ENCODE results near the gene C20orf144. TPM values are rescaled to one million over a fixed set of nuclear protein-coding genes. Genes with fewer than 3 reads are reported as not detected.

Gene C20orf144
- total and polyA plus RNA-seq, 9 of the 15 experiments (the other 6 are each of a cell fraction or from before 2014, with no cell fraction given): 0.04 to 0.23 (median 0.11) TPM; not detected in 2

DNA sequence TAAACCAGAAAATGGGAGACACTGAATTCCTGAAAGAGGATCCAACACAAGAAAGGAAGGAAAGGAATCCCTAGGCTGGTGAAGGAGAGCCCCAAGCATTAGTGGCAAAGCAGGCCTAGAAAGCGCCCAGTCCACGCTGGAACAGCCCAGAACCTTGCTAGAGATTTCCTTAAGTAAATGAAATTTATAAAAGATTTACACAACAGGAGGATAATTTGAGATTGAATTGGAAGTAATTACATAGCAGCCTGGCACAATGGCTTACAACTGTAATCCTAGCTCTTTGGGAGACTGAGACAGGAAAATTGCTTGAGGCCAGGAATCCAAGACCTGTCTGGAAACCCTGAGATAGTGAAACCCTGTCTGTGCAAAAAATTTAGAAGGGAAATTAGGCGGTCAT lies 26.8 kb upstream of the C20orf144 start:
- Histone ChIP-seq H3K9ac (ENCODE audit: insufficient read depth in 1 of 2, low read depth in 2 of 2, low read length in 2 of 2) (no peak overlapping the region), H3K36me3 (ENCODE audit: control insufficient read depth, insufficient read depth, low read length) (peaks cover 25% of the 10 kb centered on the region), H3K4me3 (no peak overlapping the region), H3K9me3 (replicated peaks; ENCODE audit: control insufficient read depth, insufficient read depth, low read depth, low read length) (no peaks in the 10 kb centered on the region), H2AFZ (ENCODE audit: low read depth, low read length) (no peak overlapping the region), H3K79me2 (ENCODE audit: control insufficient read depth, insufficient read depth, low read length) (no peaks in the 10 kb centered on the region), H3K27ac (ENCODE audit: extremely low read depth, low read depth, low read length) (no peak overlapping the region), H4K20me1 (replicated peaks; ENCODE audit: control insufficient read depth, insufficient read depth, low read length) (no peaks in the 10 kb centered on the region), H3K4me2 (ENCODE audit: insufficient read depth, low read length) (no peak overlapping the region), H3K27me3 (ENCODE audit: control insufficient read depth in 2 of 2, insufficient read depth in 2 of 2, low read length in 2 of 2) (no peaks in the 10 kb centered on the region), H3K4me1 (replicated peaks in 1 of 2; ENCODE audit: control insufficient read depth in 2 of 2, insufficient read depth in 2 of 2, low read length in 2 of 2) (peaks cover under 1 to 5% of the 10 kb centered on the region in 2 experiments; a peak in 3 of 5 replicates), H3K9me1 (ENCODE audit: control insufficient read depth, insufficient read depth, low read length) (peaks cover 3% of the 10 kb centered on the region)
- intact Hi-C loops (cut with micrococcal nuclease): no loop called here
- in situ Hi-C loops (cut with MboI): no loop called here
- ATAC-seq: no peak
- FAIRE-seq: no peak
- ChIA-PET CTCF (ENCODE audit: low intra/inter-chr PET ratio) (no interaction called here), POLR2A (interaction anchor here (0.6 kb wide), 1 partner anchor 338 kb away, joined by 3 read pairs; no protein-coding TSS in a partner anchor)
- no TSS peak for BruUV-seq (replicated peaks)
- no peak for DNase-seq (ENCODE audit: extremely low read depth in 1 of 4, low spot score in 3 of 4)
- WGBS (ENCODE audit: insufficient coverage, low coverage, missing lambda C conversion rate): 94% methylated on average over 3 of the region's 3 CpGs
- TF ChIP-seq ZNF445 (CRISPR knock-in tag; IDR thresholded peaks at IDR 0.05; ENCODE audit: low read depth): no peak
- no peak for TF ChIP-seq TBL1XR1 (IDR thresholded peaks at IDR 0.05; ENCODE audit: low read length in 2 of 2)
- no peak for TF ChIP-seq TEAD1 (CRISPR knock-in tag; IDR thresholded peaks at IDR 0.05)
- TF ChIP-seq ZC3H11A (IDR thresholded peaks at IDR 0.05; ENCODE audit: low read depth, low read length): no peak
- no peak for TF ChIP-seq RBM39 (optimal IDR thresholded peaks at IDR 0.05; ENCODE audit: low read depth, low read length)
- no peak for TF ChIP-seq THRAP3 (IDR thresholded peaks at IDR 0.05; ENCODE audit: borderline replicate concordance)
- no peak for TF ChIP-seq ARNT (IDR thresholded peaks at IDR 0.05)
- TF ChIP-seq, protein P1, sequence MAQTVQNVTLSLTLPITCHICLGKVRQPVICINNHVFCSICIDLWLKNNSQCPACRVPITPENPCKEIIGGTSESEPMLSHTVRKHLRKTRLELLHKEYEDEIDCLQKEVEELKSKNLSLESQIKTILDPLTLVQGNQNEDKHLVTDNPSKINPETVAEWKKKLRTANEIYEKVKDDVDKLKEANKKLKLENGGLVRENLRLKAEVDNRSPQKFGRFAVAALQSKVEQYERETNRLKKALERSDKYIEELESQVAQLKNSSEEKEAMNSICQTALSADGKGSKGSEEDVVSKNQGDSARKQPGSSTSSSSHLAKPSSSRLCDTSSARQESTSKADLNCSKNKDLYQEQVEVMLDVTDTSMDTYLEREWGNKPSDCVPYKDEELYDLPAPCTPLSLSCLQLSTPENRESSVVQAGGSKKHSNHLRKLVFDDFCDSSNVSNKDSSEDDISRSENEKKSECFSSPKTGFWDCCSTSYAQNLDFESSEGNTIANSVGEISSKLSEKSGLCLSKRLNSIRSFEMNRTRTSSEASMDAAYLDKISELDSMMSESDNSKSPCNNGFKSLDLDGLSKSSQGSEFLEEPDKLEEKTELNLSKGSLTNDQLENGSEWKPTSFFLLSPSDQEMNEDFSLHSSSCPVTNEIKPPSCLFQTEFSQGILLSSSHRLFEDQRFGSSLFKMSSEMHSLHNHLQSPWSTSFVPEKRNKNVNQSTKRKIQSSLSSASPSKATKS (CRISPR knock-in tag; IDR thresholded peaks at IDR 0.05): no peak
- TF ChIP-seq ZNF324 (CRISPR knock-in tag; IDR thresholded peaks at IDR 0.05): no peak
- TF ChIP-seq SRSF1 (IDR thresholded peaks at IDR 0.05; ENCODE audit: low read depth, low read length): no peak
- TF ChIP-seq E2F3 (CRISPR knock-in tag; IDR thresholded peaks at IDR 0.05): no peak

Data from K562 (cell line).